Endothelial cell (in vitro differentiated cells): ENCODE results near the gene TRPV3. TPM values are rescaled to one million over a fixed set of nuclear protein-coding genes. Genes with fewer than 3 reads are reported as not detected.
"Not testable (repeated sequence)": the region's sequence is repeated elsewhere in the genome, so short reads cannot be mapped to it uniquely, and the experiment has no call there.

Experiments used
- DNase-seq: peaks from one replicate; pipeline ENCODE4 v3.0.0; 2021; ENCODE audit warnings: low spot score
- H3K27ac Mint-ChIP-seq: one replicate; pipeline ENCODE4 v1.8.0; 2021; ENCODE audit warnings: mixed read lengths, inconsistent platforms; ENCODE audit not compliant: unreplicated experiment
- H3K27me3 Mint-ChIP-seq: one replicate; pipeline ENCODE4 v1.8.0; 2021; ENCODE audit warnings: mild to moderate bottlenecking, moderate library complexity, mixed read lengths, inconsistent platforms; ENCODE audit not compliant: unreplicated experiment
- H3K36me3 Mint-ChIP-seq: one replicate; pipeline ENCODE4 v1.8.0; 2021; ENCODE audit warnings: mild to moderate bottlenecking, low read depth, mixed read lengths, inconsistent platforms; ENCODE audit not compliant: unreplicated experiment
- H3K4me1 Mint-ChIP-seq: one replicate; pipeline ENCODE4 v1.8.0; 2021; ENCODE audit warnings: mild to moderate bottlenecking, mixed read lengths, inconsistent platforms; ENCODE audit not compliant: unreplicated experiment
- H3K4me3 Mint-ChIP-seq: one replicate; pipeline ENCODE4 v1.8.0; 2021; ENCODE audit warnings: mild to moderate bottlenecking, mixed read lengths, inconsistent platforms; ENCODE audit not compliant: unreplicated experiment
- H3K9me3 Mint-ChIP-seq: one replicate; pipeline ENCODE4 v1.8.0; 2021; ENCODE audit warnings: mixed read lengths, inconsistent platforms; ENCODE audit not compliant: unreplicated experiment
- total RNA-seq: library from RNA; stranded (reverse); fragmentation: NEBNext Ultra II Directional; extraction: Animal tissue kit (Norgen Biotek cat#: 25700); gene quantifications from one replicate; pipeline ENCODE4 v1.2.1, GENCODE V29; 2021; ENCODE audit not compliant: unreplicated experiment
- TF ChIP-seq, protein P1 (sequence below): fragments of 200-600 bp; sonication (generic); IDR thresholded peaks from one replicate; pipeline ENCODE4 v1.5.0; 2021; ENCODE audit warnings: antibody characterized with exemption; ENCODE audit not compliant: unreplicated experiment

TRPV3 gene
- total RNA-seq, 1 donor from 2014 or later, result not detected

- Mint-ChIP-seq H3K27ac (no peak overlapping the region), H3K36me3 (no peaks in the 10 kb centered on the region), H3K4me3 (no peak overlapping the region), H3K9me3 (no peaks in the 10 kb centered on the region), H3K27me3 (peaks cover 2% of the 10 kb centered on the region), H3K4me1 (no peaks in the 10 kb centered on the region)
- TF ChIP-seq, protein P1, sequence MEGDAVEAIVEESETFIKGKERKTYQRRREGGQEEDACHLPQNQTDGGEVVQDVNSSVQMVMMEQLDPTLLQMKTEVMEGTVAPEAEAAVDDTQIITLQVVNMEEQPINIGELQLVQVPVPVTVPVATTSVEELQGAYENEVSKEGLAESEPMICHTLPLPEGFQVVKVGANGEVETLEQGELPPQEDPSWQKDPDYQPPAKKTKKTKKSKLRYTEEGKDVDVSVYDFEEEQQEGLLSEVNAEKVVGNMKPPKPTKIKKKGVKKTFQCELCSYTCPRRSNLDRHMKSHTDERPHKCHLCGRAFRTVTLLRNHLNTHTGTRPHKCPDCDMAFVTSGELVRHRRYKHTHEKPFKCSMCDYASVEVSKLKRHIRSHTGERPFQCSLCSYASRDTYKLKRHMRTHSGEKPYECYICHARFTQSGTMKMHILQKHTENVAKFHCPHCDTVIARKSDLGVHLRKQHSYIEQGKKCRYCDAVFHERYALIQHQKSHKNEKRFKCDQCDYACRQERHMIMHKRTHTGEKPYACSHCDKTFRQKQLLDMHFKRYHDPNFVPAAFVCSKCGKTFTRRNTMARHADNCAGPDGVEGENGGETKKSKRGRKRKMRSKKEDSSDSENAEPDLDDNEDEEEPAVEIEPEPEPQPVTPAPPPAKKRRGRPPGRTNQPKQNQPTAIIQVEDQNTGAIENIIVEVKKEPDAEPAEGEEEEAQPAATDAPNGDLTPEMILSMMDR, result no peak
- DNase-seq, result no peak
Measured at GRCh38 chr17:3514873-3515272, 42.7 kb downstream of the TRPV3 start.

GRCh38 chr17:3514167-3514566 lies 43.4 kb downstream of the TRPV3 start:
- H3K27ac Mint-ChIP-seq, H3K36me3 Mint-ChIP-seq, H3K9me3 Mint-ChIP-seq, H3K27me3 Mint-ChIP-seq, DNase-seq, H3K4me3 Mint-ChIP-seq, H3K4me1 Mint-ChIP-seq: not testable (repeated sequence)

DNA sequence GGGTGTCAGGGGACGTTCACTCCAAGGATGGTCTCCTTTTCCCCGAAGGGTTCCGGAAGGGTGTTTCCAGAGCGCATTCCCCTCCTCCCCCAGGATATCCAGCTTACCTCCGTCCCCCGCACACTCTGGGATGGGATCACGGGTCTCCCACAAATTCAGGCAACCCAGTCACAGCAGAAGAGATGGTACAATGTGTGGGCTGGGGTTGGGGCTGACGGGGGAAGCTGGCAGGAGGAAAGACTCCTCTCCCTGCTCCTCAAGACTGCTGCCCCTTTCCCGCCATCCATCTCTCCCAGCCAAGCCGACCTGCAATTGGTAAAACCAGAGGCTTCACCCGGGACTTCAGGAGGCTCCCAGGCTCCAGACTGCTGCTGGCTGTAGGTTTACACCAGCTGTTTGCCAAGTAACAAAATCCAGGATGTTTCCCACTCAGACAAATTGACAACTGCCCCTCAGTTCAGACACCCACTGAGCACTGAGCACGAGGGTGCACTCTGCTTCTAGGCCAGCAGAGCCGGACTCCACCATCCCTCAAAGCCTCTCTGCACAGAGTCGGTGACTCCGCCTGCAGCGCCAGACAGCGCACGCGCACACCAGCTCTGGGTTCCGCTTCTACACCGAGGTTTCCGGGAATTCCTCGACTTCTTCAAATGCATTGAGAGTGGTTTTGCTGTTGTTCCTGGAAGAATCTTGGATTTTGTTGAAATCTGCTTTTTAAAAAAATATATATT lies 44.1 kb downstream of the TRPV3 start:
- TF ChIP-seq, protein P1, result no peak
- H3K4me3 Mint-ChIP-seq, result no peak overlapping the region
- H3K9me3 Mint-ChIP-seq, result no peaks in the 10 kb centered on the region
- no peaks in the 10 kb centered on the region for H3K36me3 Mint-ChIP-seq
- H3K4me1 Mint-ChIP-seq, result no peaks in the 10 kb centered on the region
- H3K27me3 Mint-ChIP-seq, result peaks cover 2% of the 10 kb centered on the region
- H3K27ac Mint-ChIP-seq, result no peak overlapping the region
- DNase-seq, result no peak

- Mint-ChIP-seq H3K27me3 (peaks cover 2% of the 10 kb centered on the region), H3K9me3 (no peaks in the 10 kb centered on the region), H3K27ac (no peak overlapping the region), H3K36me3 (no peaks in the 10 kb centered on the region), H3K4me1 (no peaks in the 10 kb centered on the region), H3K4me3 (no peak overlapping the region)
- DNase-seq, result no peak
- TF ChIP-seq, protein P1, result no peak
Measured at GRCh38 chr17:3512505-3513171, 45.0 kb downstream of the TRPV3 start.

- Mint-ChIP-seq H3K9me3 (no peaks in the 10 kb centered on the region), H3K4me3 (no peak overlapping the region), H3K27me3 (peaks cover 2% of the 10 kb centered on the region), H3K4me1 (no peaks in the 10 kb centered on the region), H3K36me3 (no peaks in the 10 kb centered on the region), H3K27ac (no peak overlapping the region)
- DNase-seq, result no peak
- TF ChIP-seq, protein P1, result no peak
Measured at GRCh38 chr17:3511852-3512504, 45.6 kb downstream of the TRPV3 start.
